HepG2 (cell line): Measurements from ENCODE around the gene EXOC1. TPM values are rescaled to one million over a fixed set of nuclear protein-coding genes. Genes with fewer than 3 reads are reported as not detected.
"Not testable (repeated sequence)": the region's sequence is repeated elsewhere in the genome, so short reads cannot be mapped to it uniquely, and the experiment has no call there.

ENCODE experiments used
- ATAC-seq: fragments of 200-7000 bp; cut with Tn5 transposase; 3 replicates; pipeline ENCODE4 v1.9.1; 2020; ENCODE audit warnings: mild to moderate bottlenecking, moderate library complexity
- BruUV-seq: library from RNA; stranded (reverse); fragments of 400-500 nt; replicated peaks from 2 replicates; lab custom pipeline; 2021; lab: Mats Ljungman, UMichigan
- CTCF ChIA-PET: fragments of 300-600 bp; formaldehyde crosslinking; extraction: SDS; loops from one replicate; lab custom pipeline; 2021; ENCODE audit warnings: low total read pairs, inconsistent platforms, low intra/inter-chr PET ratio; lab: Yijun Ruan, JAX
- POLR2A ChIA-PET: fragments of 350-600 bp; sonication (Branson Sonifier 250); formaldehyde crosslinking; loops from one replicate; lab custom pipeline; 2020; ENCODE audit warnings: antibody characterized with exemption, inconsistent platforms; lab: Yijun Ruan, JAX
- DNase-seq: peaks from one replicate; pipeline ENCODE4 v3.0.0-alpha.2; 2015; ENCODE audit warnings: low spot score
- FAIRE-seq: peaks from 3 replicates; lab custom pipeline; 2011; peaks lifted over from hg19 to GRCh38; lab: Jason Lieb, UNC
- H2AFZ ChIP-seq: one replicate; pipeline ENCODE4 v1.6.1; 2011; ENCODE audit warnings: low read length, inconsistent platforms
- H3K27ac ChIP-seq: fragments of 300-600 bp; 3 replicates; pipeline ENCODE4 v1.8.0; 2011; ENCODE audit warnings: mixed run types, mild to moderate bottlenecking, mixed read lengths, low read length, inconsistent platforms; ENCODE audit not compliant: insufficient read depth; ENCODE audit errors: extremely low read length
- H3K27me3 ChIP-seq, 2 experiments: fragments of 200-600 bp in 1 of 2; 2 replicates in 1 of 2; 3 replicates in 1 of 2; pipeline versions ENCODE4 v1.6.0 to v1.8.0; 2011; ENCODE audit warnings: low read length in 2 of 2, mild to moderate bottlenecking in 2 of 2, moderate library complexity in 2 of 2, inconsistent platforms in 1 of 2; ENCODE audit not compliant: insufficient read depth in 2 of 2, control insufficient read depth in 1 of 2
- H3K36me3 ChIP-seq, 2 experiments: fragments of 200-600 bp in 1 of 2; replicated peaks in 1 of 2; 2 replicates in 1 of 2; 3 replicates in 1 of 2; pipeline versions ENCODE4 v1.5.1 to v1.8.0; 2011; ENCODE audit warnings: low read length in 2 of 2, inconsistent platforms in 1 of 2; ENCODE audit not compliant: insufficient read depth in 2 of 2, control insufficient read depth in 1 of 2
- H3K4me1 ChIP-seq: 2 replicates; pipeline ENCODE4 v1.5.1; 2012; ENCODE audit warnings: low read length, inconsistent platforms; ENCODE audit not compliant: insufficient read depth
- H3K4me2 ChIP-seq: 2 replicates; pipeline ENCODE4 v1.6.0; 2011; ENCODE audit warnings: low read depth, low read length, inconsistent platforms
- H3K4me3 ChIP-seq, 3 experiments: fragments of 200-600 bp in 1 of 3; sonication (generic), shearing (Covaris generic) in 1 of 3; replicated peaks in 1 of 3; 2 replicates each; pipeline ENCODE4 v1.5.1; 2011 to 2016; ENCODE audit warnings: low read length in 3 of 3, inconsistent platforms in 2 of 3, low read depth in 2 of 3, mild to moderate bottlenecking in 2 of 3, control low read depth in 1 of 3, mixed read lengths in 1 of 3; ENCODE audit not compliant: insufficient read depth in 1 of 3
- H3K79me2 ChIP-seq: one replicate; pipeline ENCODE4 v1.6.1; 2011; ENCODE audit warnings: low read length, inconsistent platforms; ENCODE audit not compliant: insufficient read depth
- H3K9ac ChIP-seq: 2 replicates; pipeline ENCODE4 v1.6.0; 2011; ENCODE audit warnings: mild to moderate bottlenecking, low read depth, low read length, inconsistent platforms; ENCODE audit not compliant: insufficient read depth
- H3K9me3 ChIP-seq: 2 replicates; pipeline ENCODE4 v1.5.1; 2012; ENCODE audit warnings: mild to moderate bottlenecking, low read length
- H4K20me1 ChIP-seq: 2 replicates; pipeline ENCODE4 v1.6.0; 2011; ENCODE audit warnings: inconsistent platforms, mild to moderate bottlenecking, low read length, moderate library complexity; ENCODE audit not compliant: insufficient read depth
- CREM ChIP-seq, 2 experiments: sonication (generic) in 1 of 2; formaldehyde crosslinking in 1 of 2; IDR thresholded peaks; 2 replicates each; pipeline versions ENCODE4 v1.4.0 to v1.6.1; 2016 to 2020; ENCODE audit warnings: antibody characterized with exemption in 1 of 2, mild to moderate bottlenecking in 1 of 2, missing genetic modification reagents in 1 of 2
- KLF16 ChIP-seq, 2 experiments: sonication (generic) in 1 of 2; formaldehyde crosslinking in 1 of 2; IDR thresholded peaks; 2 replicates each; pipeline versions ENCODE4 v1.6.1 to v1.8.0; 2016 to 2023; ENCODE audit warnings: missing genetic modification reagents in 2 of 2, missing compliant biosample characterization in 1 of 2
- PAX8 ChIP-seq: sonication (generic); formaldehyde crosslinking; IDR thresholded peaks from 2 replicates; pipeline ENCODE4 v1.8.0; 2022; ENCODE audit warnings: mild to moderate bottlenecking, missing genetic modification reagents, borderline replicate concordance
- ZNF619 ChIP-seq: sonication (generic); formaldehyde crosslinking; IDR thresholded peaks from 2 replicates; pipeline ENCODE4 v1.4.0; 2020; ENCODE audit warnings: mild to moderate bottlenecking, missing genetic modification reagents
- WGBS: methylation state at CpG from one replicate; pipeline ENCODE4 v1.1.6; 2017; ENCODE audit warnings: low lambda C conversion rate; 5-methylcytosine and 5-hydroxymethylcytosine counted together
- in situ Hi-C: cut with HindIII; loops from 2 replicates; pipeline ENCODE4 v1.10.0; 2017; ENCODE audit warnings: low pct_unique_long_range_greater_than_20kb; ENCODE audit not compliant: extremely low pct_ligation_motif_present
- intact Hi-C: fragments of 100-400 bp; cut with micrococcal nuclease; formaldehyde crosslinking; loops from one replicate; pipeline ENCODE4 v1.10.0; 2022; ENCODE audit not compliant: unreplicated experiment
- polyA plus RNA-seq, 8 experiments: library from polyadenylated mRNA; depleted of rRNA in 3 of 8; stranded (reverse) in 7 of 8; unstranded in 1 of 8; fragments of >200 nt; fragmentation: Illumina TruSeq in 4 of 8; extraction: Trizol in 4 of 8; gene quantifications; 2 replicates each; pipeline versions ENCODE4 v1.2.1 to v1.2.3, GENCODE V29; 2011 to 2016; ENCODE audit warnings: low read depth in 4 of 8, missing spikeins in 1 of 8, mixed read lengths in 1 of 8; ENCODE audit not compliant: insufficient read depth in 1 of 8
- total RNA-seq, 5 experiments: library from RNA; depleted of rRNA; stranded (reverse); fragments of >200 nt; fragmentation: Illumina TruSeq; extraction: Trizol; gene quantifications; 2 replicates each; pipeline ENCODE4 v1.2.3, GENCODE V29; 2016; ENCODE audit warnings: low read depth in 1 of 5
- TF ChIP-seq, protein P1 (sequence below): sonication (generic); formaldehyde crosslinking; IDR thresholded peaks from 2 replicates; pipeline ENCODE4 v1.9.0; 2021; ENCODE audit warnings: missing genetic modification reagents, mild to moderate bottlenecking, borderline replicate concordance

Gene EXOC1
- total and polyA plus RNA-seq, 2 of the 13 experiments (the other 11 are each of a cell fraction or from before 2014, with no cell fraction given): 9.1 to 18.4 TPM

GRCh38 chr4:55933611-55934010 is 80.2 kb downstream of the EXOC1 start:
- CTCF ChIA-PET: no interaction called here
- ATAC-seq: no peak

GRCh38 chr4:55935907-55936306 is 82.5 kb downstream of the EXOC1 start:
- in situ Hi-C loops: not testable (repeated sequence)

More at GRCh38 chr4:55933611-55934010, 80.2 kb downstream of the EXOC1 start:
- H3K4me2 ChIP-seq: no peak overlapping the region
- H3K4me1 ChIP-seq: no peaks in the 10 kb centered on the region
- no peak overlapping the region for H3K9ac ChIP-seq
- in situ Hi-C loops: no loop called here
- no peak overlapping the region for H2AFZ ChIP-seq
- no peak for TF ChIP-seq CREM (IDR thresholded peaks at IDR 0.05)
- no peak for TF ChIP-seq CREM (CRISPR knock-in tag; IDR thresholded peaks at IDR 0.05)
- TF ChIP-seq PAX8 (CRISPR knock-in tag): no peak
- no peak for TF ChIP-seq KLF16 (CRISPR knock-in tag; IDR thresholded peaks at IDR 0.05)
- TF ChIP-seq, protein P1, sequence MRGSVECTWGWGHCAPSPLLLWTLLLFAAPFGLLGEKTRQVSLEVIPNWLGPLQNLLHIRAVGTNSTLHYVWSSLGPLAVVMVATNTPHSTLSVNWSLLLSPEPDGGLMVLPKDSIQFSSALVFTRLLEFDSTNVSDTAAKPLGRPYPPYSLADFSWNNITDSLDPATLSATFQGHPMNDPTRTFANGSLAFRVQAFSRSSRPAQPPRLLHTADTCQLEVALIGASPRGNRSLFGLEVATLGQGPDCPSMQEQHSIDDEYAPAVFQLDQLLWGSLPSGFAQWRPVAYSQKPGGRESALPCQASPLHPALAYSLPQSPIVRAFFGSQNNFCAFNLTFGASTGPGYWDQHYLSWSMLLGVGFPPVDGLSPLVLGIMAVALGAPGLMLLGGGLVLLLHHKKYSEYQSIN (CRISPR knock-in tag): no peak
- TF ChIP-seq ZNF619: no peak
- TF ChIP-seq, all 625 proteins: peak for 0
- H3K79me2 ChIP-seq: no peaks in the 10 kb centered on the region
- POLR2A ChIA-PET: no interaction called here
- no TSS peak for BruUV-seq
- DNase-seq: no peak
- H3K9me3 ChIP-seq: no peaks in the 10 kb centered on the region
- no peak for FAIRE-seq
- no peak overlapping the region for H3K4me3 ChIP-seq
- no peaks in the 10 kb centered on the region for H3K27me3 ChIP-seq
- H4K20me1 ChIP-seq: no peaks in the 10 kb centered on the region
- H3K27ac ChIP-seq: no peak overlapping the region
- intact Hi-C loops: no loop called here
- H3K36me3 ChIP-seq: no peaks in the 10 kb centered on the region
- 33% methylated on average over 2 of the region's 2 CpGs for WGBS

More at GRCh38 chr4:55935907-55936306, 82.5 kb downstream of the EXOC1 start:
- POLR2A ChIA-PET, H3K36me3 ChIP-seq, ATAC-seq, CTCF ChIA-PET, intact Hi-C loops, H3K27me3 ChIP-seq, H3K9me3 ChIP-seq, H2AFZ ChIP-seq, FAIRE-seq, H3K4me3 ChIP-seq, H3K4me1 ChIP-seq, H3K27ac ChIP-seq, H4K20me1 ChIP-seq, H3K79me2 ChIP-seq, BruUV-seq, H3K4me2 ChIP-seq, DNase-seq, H3K9ac ChIP-seq: not testable (repeated sequence)
- 71% methylated on average over 6 of the region's 6 CpGs for WGBS
